ENCODE data around the gene ATP8A2. TPM values are rescaled to one million over a fixed set of nuclear protein-coding genes. Genes with fewer than 3 reads are reported as not detected.

ATP8A2 gene
- total RNA-seq, 1 experiment from 2014 or later: 5.2 TPM

DNA sequence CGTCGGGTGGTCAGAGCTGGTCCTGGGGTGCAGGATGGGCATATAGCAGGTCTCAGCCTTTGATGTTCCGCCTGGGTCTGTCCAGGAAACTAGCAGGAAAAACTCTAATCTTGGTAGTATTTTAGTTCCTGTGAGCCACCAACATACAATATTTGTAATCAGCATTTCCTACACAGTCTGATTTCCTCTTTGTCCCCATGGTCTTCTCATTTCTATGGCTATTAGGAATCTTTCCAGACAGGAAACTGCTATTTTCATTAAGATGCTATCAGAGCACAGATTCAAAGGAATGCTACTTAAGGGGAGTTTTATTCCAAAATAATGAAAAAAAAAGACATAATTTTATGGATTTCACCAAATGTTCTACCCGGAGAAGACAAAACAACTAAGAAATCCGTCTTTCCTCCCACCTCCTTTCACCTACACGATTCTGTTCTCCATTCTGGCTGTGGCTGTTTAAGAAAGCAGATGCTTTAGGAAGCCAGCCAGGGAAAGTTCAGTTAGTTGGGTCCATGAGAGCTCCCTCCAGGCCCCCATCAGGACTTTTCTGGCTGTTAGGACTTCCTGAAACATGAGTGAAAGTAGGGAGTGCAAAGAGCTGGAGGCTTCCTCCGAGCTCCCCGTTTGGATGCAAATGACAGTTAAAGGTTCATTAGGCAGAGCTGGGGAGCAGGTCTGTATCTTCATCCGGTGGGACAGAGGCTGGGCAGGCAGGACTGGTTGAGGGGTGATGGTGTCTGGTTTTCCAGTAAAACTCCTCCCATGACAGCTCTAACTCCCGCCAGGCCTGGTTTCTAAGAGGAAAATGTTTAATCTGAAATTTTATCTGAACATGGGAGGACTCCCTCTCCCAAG, 643.7 kb downstream of the ATP8A2 start:
- H3K27ac Mint-ChIP-seq: no peak overlapping the region
- POLR2A ChIA-PET: interaction anchor here (0.6 kb wide), 1 partner anchor 173 kb away, joined by 3 read pairs; no protein-coding TSS in a partner anchor

GRCh38 chr13:26016189-26016588, 644.4 kb downstream of the ATP8A2 start:
- ChIA-PET POLR2A (interaction anchor here (0.6 kb wide), 1 partner anchor 172 kb away, joined by 3 read pairs; no protein-coding TSS in a partner anchor), CTCF (interaction anchor here (1.2 kb wide), 1 partner anchor 21 kb away, joined by 5 read pairs; no protein-coding TSS in a partner anchor)
- Mint-ChIP-seq H3K4me3 (no peak overlapping the region), H3K4me1 (peaks cover 42% of the 10 kb centered on the region), H3K27ac (no peak overlapping the region), H3K27me3 (ENCODE audit: low read depth) (peaks cover 35% of the 10 kb centered on the region), H3K36me3 (no peaks in the 10 kb centered on the region), H3K9me3 (no peaks in the 10 kb centered on the region)
- no peak for ATAC-seq
- no peak for DNase-seq (ENCODE audit: low spot score)
- TF ChIP-seq ZBTB21 (CRISPR knock-in tag; IDR thresholded peaks at IDR 0.05; ENCODE audit: borderline replicate concordance): no peak
- no peak for TF ChIP-seq ZNF416 (CRISPR knock-in tag; IDR thresholded peaks at IDR 0.05)
- TF ChIP-seq, protein P1, sequence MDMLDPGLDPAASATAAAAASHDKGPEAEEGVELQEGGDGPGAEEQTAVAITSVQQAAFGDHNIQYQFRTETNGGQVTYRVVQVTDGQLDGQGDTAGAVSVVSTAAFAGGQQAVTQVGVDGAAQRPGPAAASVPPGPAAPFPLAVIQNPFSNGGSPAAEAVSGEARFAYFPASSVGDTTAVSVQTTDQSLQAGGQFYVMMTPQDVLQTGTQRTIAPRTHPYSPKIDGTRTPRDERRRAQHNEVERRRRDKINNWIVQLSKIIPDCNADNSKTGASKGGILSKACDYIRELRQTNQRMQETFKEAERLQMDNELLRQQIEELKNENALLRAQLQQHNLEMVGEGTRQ (CRISPR knock-in tag; IDR thresholded peaks at IDR 0.05): no peak
- no peak for TF ChIP-seq MYBL2 (CRISPR knock-in tag; IDR thresholded peaks at IDR 0.05)
- no peak for TF ChIP-seq AR (CRISPR knock-in tag; IDR thresholded peaks at IDR 0.05)
- TF ChIP-seq USF1 (CRISPR knock-in tag; IDR thresholded peaks at IDR 0.05): no peak

More for the DNA sequence above, 643.7 kb downstream of the ATP8A2 start:
- no peak for DNase-seq (ENCODE audit: low spot score)
- ATAC-seq: peak; percentile 14
- TF ChIP-seq CREM (CRISPR knock-in tag; IDR thresholded peaks at IDR 0.05): no peak
- no peak for TF ChIP-seq SMAD3 (CRISPR knock-in tag; IDR thresholded peaks at IDR 0.05; ENCODE audit: borderline replicate concordance)
- no peak for TF ChIP-seq EMX1 (CRISPR knock-in tag; IDR thresholded peaks at IDR 0.05)
- H3K27me3 Mint-ChIP-seq (ENCODE audit: low read depth): peaks cover 35% of the 10 kb centered on the region
- H3K4me1 Mint-ChIP-seq: peaks cover 43% of the 10 kb centered on the region
- H3K9me3 Mint-ChIP-seq: no peaks in the 10 kb centered on the region
- H3K4me3 Mint-ChIP-seq: no peak overlapping the region
- CTCF ChIA-PET: interaction anchor here (1.2 kb wide), 1 partner anchor 21 kb away, joined by 5 read pairs; no protein-coding TSS in a partner anchor
- H3K36me3 Mint-ChIP-seq: no peaks in the 10 kb centered on the region

DNA sequence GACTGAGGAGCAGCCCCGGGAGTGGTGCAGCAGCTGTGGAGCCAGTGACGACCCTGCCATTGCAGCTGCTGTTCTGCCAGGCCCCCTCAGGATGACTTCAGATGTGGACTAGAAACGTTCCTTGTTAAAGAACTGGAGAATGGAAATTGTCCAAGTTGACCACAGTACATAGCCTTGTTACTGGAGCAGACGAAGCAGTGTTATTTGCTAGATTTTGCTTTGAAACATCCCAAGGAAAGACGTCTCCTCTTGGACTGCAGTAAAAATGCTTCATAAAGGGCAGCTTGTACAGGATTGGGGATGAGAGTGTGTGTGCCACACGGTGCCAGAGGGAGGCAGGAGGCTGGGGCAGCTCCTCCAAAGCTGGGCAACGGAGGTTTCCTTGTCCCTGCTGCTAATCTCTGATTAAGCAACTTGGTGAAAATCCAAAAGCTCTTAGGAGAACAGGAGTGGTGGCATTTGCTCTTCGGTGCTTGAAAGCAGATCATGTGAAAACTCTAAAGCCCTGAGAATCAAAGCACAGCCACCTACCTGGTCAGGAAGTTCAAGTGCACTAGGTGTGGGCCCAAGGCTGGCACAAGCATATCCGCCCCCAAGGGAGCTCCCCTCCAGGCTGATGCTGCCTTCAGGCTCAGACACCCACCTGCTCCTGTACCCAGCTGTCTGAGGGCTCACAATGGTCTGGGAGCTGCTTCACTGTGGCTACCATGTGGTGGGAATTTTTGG, 645.6 kb downstream of the ATP8A2 start:
- Mint-ChIP-seq H3K27ac (no peak overlapping the region), H3K4me1 (peaks cover 40% of the 10 kb centered on the region), H3K4me3 (no peak overlapping the region), H3K36me3 (no peaks in the 10 kb centered on the region), H3K9me3 (no peaks in the 10 kb centered on the region), H3K27me3 (ENCODE audit: low read depth) (peaks cover 35% of the 10 kb centered on the region)
- ATAC-seq: no peak
- DNase-seq (ENCODE audit: low spot score): no peak
- CTCF ChIA-PET: no interaction called here
- POLR2A ChIA-PET: interaction anchor here (0.5 kb wide), 1 partner anchor 65 kb away, joined by 7 read pairs; no protein-coding TSS in a partner anchor
- TF ChIP-seq, protein P2, sequence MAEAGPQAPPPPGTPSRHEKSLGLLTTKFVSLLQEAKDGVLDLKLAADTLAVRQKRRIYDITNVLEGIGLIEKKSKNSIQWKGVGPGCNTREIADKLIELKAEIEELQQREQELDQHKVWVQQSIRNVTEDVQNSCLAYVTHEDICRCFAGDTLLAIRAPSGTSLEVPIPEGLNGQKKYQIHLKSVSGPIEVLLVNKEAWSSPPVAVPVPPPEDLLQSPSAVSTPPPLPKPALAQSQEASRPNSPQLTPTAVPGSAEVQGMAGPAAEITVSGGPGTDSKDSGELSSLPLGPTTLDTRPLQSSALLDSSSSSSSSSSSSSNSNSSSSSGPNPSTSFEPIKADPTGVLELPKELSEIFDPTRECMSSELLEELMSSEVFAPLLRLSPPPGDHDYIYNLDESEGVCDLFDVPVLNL (CRISPR knock-in tag; IDR thresholded peaks at IDR 0.05; ENCODE audit: borderline replicate concordance, low read depth): no peak
- TF ChIP-seq, protein P3, sequence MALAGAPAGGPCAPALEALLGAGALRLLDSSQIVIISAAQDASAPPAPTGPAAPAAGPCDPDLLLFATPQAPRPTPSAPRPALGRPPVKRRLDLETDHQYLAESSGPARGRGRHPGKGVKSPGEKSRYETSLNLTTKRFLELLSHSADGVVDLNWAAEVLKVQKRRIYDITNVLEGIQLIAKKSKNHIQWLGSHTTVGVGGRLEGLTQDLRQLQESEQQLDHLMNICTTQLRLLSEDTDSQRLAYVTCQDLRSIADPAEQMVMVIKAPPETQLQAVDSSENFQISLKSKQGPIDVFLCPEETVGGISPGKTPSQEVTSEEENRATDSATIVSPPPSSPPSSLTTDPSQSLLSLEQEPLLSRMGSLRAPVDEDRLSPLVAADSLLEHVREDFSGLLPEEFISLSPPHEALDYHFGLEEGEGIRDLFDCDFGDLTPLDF (CRISPR knock-in tag; IDR thresholded peaks at IDR 0.05): no peak
- TF ChIP-seq CREM (CRISPR knock-in tag; IDR thresholded peaks at IDR 0.05) (no peak), NFE2L1 (CRISPR knock-in tag; IDR thresholded peaks at IDR 0.05) (no peak), FOXJ3 (CRISPR knock-in tag; IDR thresholded peaks at IDR 0.05; ENCODE audit: borderline replicate concordance) (no peak), ZNF317 (CRISPR knock-in tag; IDR thresholded peaks at IDR 0.05; ENCODE audit: borderline replicate concordance, low read depth) (no peak), IRF2 (CRISPR knock-in tag; IDR thresholded peaks at IDR 0.05; ENCODE audit: borderline replicate concordance, low read depth) (no peak), ETV6 (CRISPR knock-in tag; IDR thresholded peaks at IDR 0.05) (no peak), TEAD4 (CRISPR knock-in tag; IDR thresholded peaks at IDR 0.05) (no peak), CREB1 (CRISPR knock-in tag; IDR thresholded peaks at IDR 0.05) (no peak), MXD4 (CRISPR knock-in tag; IDR thresholded peaks at IDR 0.05; ENCODE audit: borderline replicate concordance) (no peak)
- TF ChIP-seq, protein P4, sequence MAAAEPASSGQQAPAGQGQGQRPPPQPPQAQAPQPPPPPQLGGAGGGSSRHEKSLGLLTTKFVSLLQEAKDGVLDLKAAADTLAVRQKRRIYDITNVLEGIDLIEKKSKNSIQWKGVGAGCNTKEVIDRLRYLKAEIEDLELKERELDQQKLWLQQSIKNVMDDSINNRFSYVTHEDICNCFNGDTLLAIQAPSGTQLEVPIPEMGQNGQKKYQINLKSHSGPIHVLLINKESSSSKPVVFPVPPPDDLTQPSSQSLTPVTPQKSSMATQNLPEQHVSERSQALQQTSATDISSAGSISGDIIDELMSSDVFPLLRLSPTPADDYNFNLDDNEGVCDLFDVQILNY (CRISPR knock-in tag; IDR thresholded peaks at IDR 0.05): no peak

Measured in WTC11 (cell line).